Immature natural killer cell (primary cell): Measurements from ENCODE around the gene LRRC8C. TPM values are rescaled to one million over a fixed set of nuclear protein-coding genes. Genes with fewer than 3 reads are reported as not detected.
A peak's percentile ranks its signal among the peaks of the same experiment; 100 is the strongest.

Source experiments
- DNase-seq, 3 donors: peaks; one replicate each; pipeline ENCODE4 v3.0.0; 2022; ENCODE audit warnings: mixed read lengths in 1 of 3
- H3K27ac Mint-ChIP-seq, 6 donors: one replicate each; pipeline ENCODE4 v1.8.0; 2020; ENCODE audit warnings: mixed read lengths in 6 of 6, mild to moderate bottlenecking in 5 of 6, inconsistent platforms in 4 of 6, moderate library complexity in 3 of 6
- H3K27me3 Mint-ChIP-seq, 3 donors: one replicate each; pipeline ENCODE4 v1.8.0; 2020 to 2021; ENCODE audit warnings: low read depth in 3 of 3, mild to moderate bottlenecking in 3 of 3, mixed read lengths in 3 of 3, moderate library complexity in 3 of 3, inconsistent platforms in 1 of 3
- H3K36me3 Mint-ChIP-seq, 3 donors: one replicate each; pipeline ENCODE4 v1.8.0; 2020; ENCODE audit warnings: mixed read lengths in 3 of 3, inconsistent platforms in 2 of 3, mild to moderate bottlenecking in 2 of 3
- H3K4me1 Mint-ChIP-seq, 2 donors: one replicate each; pipeline ENCODE4 v1.8.0; 2020; ENCODE audit warnings: inconsistent platforms in 2 of 2, mild to moderate bottlenecking in 2 of 2, mixed read lengths in 2 of 2, moderate library complexity in 1 of 2
- H3K4me3 Mint-ChIP-seq, 5 donors: one replicate each; pipeline ENCODE4 v1.8.0; 2020; ENCODE audit warnings: mild to moderate bottlenecking in 5 of 5, mixed read lengths in 5 of 5, inconsistent platforms in 3 of 5, moderate library complexity in 3 of 5
- H3K9me3 Mint-ChIP-seq, 6 donors: one replicate each; pipeline ENCODE4 v1.8.0; 2020; ENCODE audit warnings: mild to moderate bottlenecking in 6 of 6, mixed read lengths in 6 of 6, inconsistent platforms in 4 of 6, moderate library complexity in 3 of 6
- polyA plus RNA-seq, 3 donors: library from polyadenylated mRNA; unstranded; fragments of 300-500 nt; fragmentation: Illumina TruSeq; gene quantifications; one replicate each; pipeline ENCODE4 v1.2.3, GENCODE V29; 2021

LRRC8C gene
- polyA plus RNA-seq, 3 donors from 2014 or later = 3.5 to 7.3 (median 4.1) TPM

GRCh38 chr1:89758156-89758555, 125.2 kb downstream of the LRRC8C start:
- Mint-ChIP-seq H3K27ac (peak overlapping the region in 5 of 6 donors; percentile 55 to 91 (median 83)), H3K9me3 (no peaks in the 10 kb centered on the region), H3K27me3 (peaks cover 0 to 2% (median 0%) of the 10 kb centered on the region in 3 donors), H3K4me1 (peaks cover 50 to 58% of the 10 kb centered on the region in 2 donors), H3K36me3 (no peaks in the 10 kb centered on the region), H3K4me3 (peak overlapping the region; percentile 77 to 87 (median 78))
- DNase-seq = no peak

GRCh38 chr1:89759036-89759435, 126.1 kb downstream of the LRRC8C start:
- no peak for DNase-seq
- no peak overlapping the region for H3K4me3 Mint-ChIP-seq
- peaks cover 57 to 62% of the 10 kb centered on the region in 2 donors for H3K4me1 Mint-ChIP-seq
- H3K9me3 Mint-ChIP-seq = no peaks in the 10 kb centered on the region
- H3K27me3 Mint-ChIP-seq = peaks cover 0 to 5% (median 2%) of the 10 kb centered on the region in 3 donors
- no peaks in the 10 kb centered on the region for H3K36me3 Mint-ChIP-seq
- peak overlapping the region in 2 of 6 donors; percentile 10 to 36 for H3K27ac Mint-ChIP-seq

- no peak for DNase-seq
- peaks cover 0 to 5% (median 2%) of the 10 kb centered on the region in 3 donors for H3K27me3 Mint-ChIP-seq
- H3K27ac Mint-ChIP-seq = peak overlapping the region in 1 of 6 donors; percentile 14
- no peaks in the 10 kb centered on the region for H3K36me3 Mint-ChIP-seq
- no peak overlapping the region for H3K4me3 Mint-ChIP-seq
- H3K4me1 Mint-ChIP-seq = peaks cover 56% of the 10 kb centered on the region in 2 donors
- no peaks in the 10 kb centered on the region for H3K9me3 Mint-ChIP-seq
Measured at GRCh38 chr1:89760496-89760895, 127.6 kb downstream of the LRRC8C start.

GRCh38 chr1:89761338-89761737, 128.4 kb downstream of the LRRC8C start:
- Mint-ChIP-seq H3K36me3 (no peaks in the 10 kb centered on the region), H3K4me3 (no peak overlapping the region), H3K9me3 (no peaks in the 10 kb centered on the region), H3K27ac (no peak overlapping the region), H3K27me3 (peaks cover 1 to 5% (median 2%) of the 10 kb centered on the region in 3 donors), H3K4me1 (peaks cover 53 to 56% of the 10 kb centered on the region in 2 donors)
- DNase-seq = no peak

GRCh38 chr1:89761901-89762300, 129.0 kb downstream of the LRRC8C start:
- Mint-ChIP-seq H3K36me3 (no peaks in the 10 kb centered on the region), H3K9me3 (no peaks in the 10 kb centered on the region), H3K27me3 (peaks cover 2 to 5% (median 2%) of the 10 kb centered on the region in 3 donors), H3K4me1 (peaks cover 48 to 55% of the 10 kb centered on the region in 2 donors), H3K4me3 (peak overlapping the region; percentile 2 to 96 (median 92)), H3K27ac (peak overlapping the region in 3 of 6 donors; percentile 31 to 74 (median 50))
- no peak for DNase-seq

- Mint-ChIP-seq H3K4me3 (peak overlapping the region; percentile 86 to 96 (median 92)), H3K4me1 (peaks cover 43 to 50% of the 10 kb centered on the region in 2 donors), H3K27ac (peak overlapping the region; percentile 6 to 85 (median 64)), H3K36me3 (no peaks in the 10 kb centered on the region), H3K9me3 (no peaks in the 10 kb centered on the region), H3K27me3 (peaks cover 2 to 5% (median 2%) of the 10 kb centered on the region in 3 donors)
- DNase-seq = no peak
Measured at GRCh38 chr1:89762386-89762778, 129.5 kb downstream of the LRRC8C start.

GRCh38 chr1:89762779-89763648, 130.1 kb downstream of the LRRC8C start:
- H3K36me3 Mint-ChIP-seq = no peaks in the 10 kb centered on the region
- DNase-seq = peak; percentile 78 to 84 (median 81)
- peaks cover 2 to 3% (median 2%) of the 10 kb centered on the region in 3 donors for H3K27me3 Mint-ChIP-seq
- H3K4me3 Mint-ChIP-seq = peak overlapping the region; percentile 86 to 96 (median 92)
- H3K9me3 Mint-ChIP-seq = no peaks in the 10 kb centered on the region
- peaks cover 37 to 44% of the 10 kb centered on the region in 2 donors for H3K4me1 Mint-ChIP-seq
- H3K27ac Mint-ChIP-seq = peak overlapping the region; percentile 74 to 92 (median 81)

- Mint-ChIP-seq H3K4me3 (peak overlapping the region; percentile 86 to 96 (median 92)), H3K36me3 (no peaks in the 10 kb centered on the region), H3K27ac (peak overlapping the region in 3 of 6 donors; percentile 83 to 92 (median 85)), H3K9me3 (no peaks in the 10 kb centered on the region), H3K27me3 (peaks cover 2 to 3% (median 2%) of the 10 kb centered on the region in 3 donors), H3K4me1 (peaks cover 31 to 38% of the 10 kb centered on the region in 2 donors)
- no peak for DNase-seq
Measured at GRCh38 chr1:89763649-89763986, 130.7 kb downstream of the LRRC8C start.

GRCh38 chr1:89765774-89766173, 132.9 kb downstream of the LRRC8C start:
- Mint-ChIP-seq H3K36me3 (no peaks in the 10 kb centered on the region), H3K4me3 (no peak overlapping the region), H3K4me1 (peaks cover 22 to 28% of the 10 kb centered on the region in 2 donors), H3K27me3 (peaks cover 2 to 10% (median 5%) of the 10 kb centered on the region in 3 donors), H3K9me3 (no peaks in the 10 kb centered on the region), H3K27ac (no peak overlapping the region)
- no peak for DNase-seq

GRCh38 chr1:89767618-89768017, 134.7 kb downstream of the LRRC8C start:
- no peak overlapping the region for H3K4me3 Mint-ChIP-seq
- H3K36me3 Mint-ChIP-seq = no peaks in the 10 kb centered on the region
- DNase-seq = no peak
- H3K27ac Mint-ChIP-seq = no peak overlapping the region
- H3K27me3 Mint-ChIP-seq = peaks cover 2 to 10% (median 5%) of the 10 kb centered on the region in 3 donors
- peaks cover 12 to 17% of the 10 kb centered on the region in 2 donors for H3K4me1 Mint-ChIP-seq
- H3K9me3 Mint-ChIP-seq = no peaks in the 10 kb centered on the region

Other genes starting within 250 kb of the LRRC8C start
- gene LRRC8B, start 108.3 kb upstream of the LRRC8C start, polyA plus RNA-seq = 1 to 10 TPM in 1 of 3 donors, under 1 TPM in 2; 0.13 to 1.6 (median 0.72) TPM
- gene LRRC8D, start 187.9 kb downstream of the LRRC8C start, polyA plus RNA-seq = 10 to 100 TPM; 24.7 to 40.1 (median 32.0) TPM